Measurements from ENCODE around the gene SKI.
A peak's percentile ranks its signal among the peaks of the same experiment; 100 is the strongest.

Gene SKI

DNA sequence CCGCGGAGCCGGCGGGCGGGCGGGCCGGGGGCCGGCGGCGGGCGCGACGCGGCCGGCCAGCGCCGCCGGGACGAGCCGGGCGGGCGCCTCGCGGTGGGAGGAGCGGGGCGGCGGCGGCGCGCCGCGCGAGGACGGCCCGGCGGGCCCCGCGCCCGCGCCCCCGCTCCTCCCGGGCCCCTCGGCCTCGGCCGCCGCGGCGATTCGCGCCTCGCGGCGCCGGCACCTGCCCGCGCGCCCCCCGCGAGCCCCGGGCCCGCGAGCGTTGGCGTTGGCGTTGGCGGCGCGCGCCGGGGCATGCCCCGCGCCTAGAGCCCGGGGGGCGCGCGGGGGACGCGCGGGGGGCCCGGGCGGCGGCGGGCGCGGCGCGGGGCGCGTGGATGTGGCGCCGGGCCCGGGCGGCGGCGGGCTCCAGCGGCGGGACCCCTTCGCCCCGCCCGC lies at the start of gene SKI:
Gene SKI (plus strand): TSS at position 163 of the 438 bp plus-strand sequence. CDS start 448 bp downstream, outside the sequence.
- DNase-seq = no peak

DNA sequence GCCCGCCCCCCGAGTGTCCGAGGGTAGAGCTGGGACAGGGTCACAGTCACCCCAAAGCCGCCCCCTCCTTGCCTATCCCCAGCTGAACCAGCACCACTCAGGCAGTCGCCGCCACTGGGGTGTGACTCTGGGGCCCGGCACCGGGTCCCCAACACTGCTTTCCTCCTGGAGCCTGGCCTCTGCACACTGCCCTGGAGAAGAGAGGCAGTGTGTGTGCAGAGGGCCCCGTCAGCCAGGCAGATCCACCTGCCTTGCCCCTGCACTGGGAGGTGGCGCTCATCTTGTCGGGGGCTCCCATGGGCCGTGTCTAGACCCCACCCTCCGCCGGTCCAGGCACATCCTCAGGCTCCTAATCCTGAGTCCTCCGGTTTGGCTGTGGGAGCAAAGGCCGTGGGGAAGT lies 49.2 kb upstream of the SKI start:
- DNase-seq = no peak

DNA sequence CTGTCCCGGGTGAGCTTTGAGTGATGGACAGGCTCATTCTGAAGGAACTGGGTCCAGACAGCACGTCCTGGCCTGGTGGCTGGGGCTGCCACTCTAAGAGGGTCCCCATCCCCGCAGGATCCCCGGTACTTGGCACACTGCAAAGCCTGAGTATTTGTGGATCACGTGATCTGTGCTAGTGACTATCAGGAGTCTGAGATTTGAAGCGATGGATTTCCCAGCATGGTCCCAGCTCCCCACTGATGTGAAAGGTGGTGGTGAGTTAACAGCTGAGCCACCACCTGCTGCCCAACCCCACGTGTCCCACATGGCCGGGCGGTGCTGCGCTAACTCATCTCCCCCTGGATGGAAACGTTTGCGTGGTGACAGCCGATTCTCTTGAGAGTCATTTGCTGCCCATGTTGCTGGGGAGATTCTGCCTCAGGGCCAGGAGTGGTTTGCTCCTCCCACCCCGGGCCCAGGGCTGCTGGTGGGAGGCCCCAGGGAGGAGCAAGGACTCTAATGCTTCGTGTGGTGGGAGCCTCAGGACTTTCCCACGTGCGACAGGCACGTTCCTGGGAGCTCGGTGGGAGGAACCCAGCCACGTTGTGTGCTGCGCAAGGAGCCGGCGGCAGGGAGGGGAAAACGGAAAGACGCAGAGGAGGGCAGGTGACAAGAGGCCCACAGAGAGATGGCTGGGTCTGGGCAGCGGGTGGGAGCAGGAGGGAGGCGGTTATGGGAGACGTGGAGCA lies 48.7 kb upstream of the SKI start:
- no peak for DNase-seq

DNA sequence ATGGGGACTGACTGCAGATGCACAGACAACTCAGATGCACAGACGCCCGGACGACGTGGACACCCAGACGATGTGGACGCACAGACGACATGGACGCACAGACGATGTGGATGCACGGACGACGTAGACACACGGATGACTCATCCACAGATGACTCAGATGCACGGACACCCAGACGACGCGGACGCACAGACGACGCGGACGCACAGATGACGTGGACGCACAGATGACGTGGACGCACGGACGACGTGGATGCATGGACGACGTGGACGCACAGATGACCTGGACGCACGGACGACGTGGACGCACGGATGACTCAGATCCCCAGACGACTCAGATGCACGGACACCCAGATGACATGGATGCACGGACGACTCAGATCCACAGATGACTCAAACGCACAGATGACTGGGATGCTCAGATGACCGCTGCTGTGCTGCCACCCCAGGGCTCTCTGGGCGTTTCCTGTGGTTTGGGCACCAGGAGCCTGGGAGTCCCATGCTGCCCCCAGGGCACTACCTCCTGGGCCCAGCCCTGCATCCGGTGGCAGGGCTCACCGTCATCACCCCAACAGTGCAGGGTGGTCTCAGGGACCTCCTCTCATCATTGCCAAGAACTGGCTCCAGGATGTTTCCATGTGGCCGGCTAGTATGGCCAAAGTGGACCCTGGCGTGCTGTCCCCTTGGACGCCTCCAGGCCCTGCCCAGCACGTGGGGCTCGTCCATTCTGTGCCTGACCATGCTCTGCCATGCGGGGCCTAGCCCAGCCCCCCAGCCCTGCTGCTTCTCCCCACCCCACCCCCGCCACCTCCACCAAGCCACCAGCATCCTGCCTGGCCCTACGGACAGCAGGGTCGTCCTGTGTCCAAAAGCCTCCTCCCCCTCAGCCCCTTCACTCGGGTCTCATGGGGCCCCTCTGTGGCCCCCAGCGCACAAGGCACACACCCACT lies 47.5 kb upstream of the SKI start:
- no peak for DNase-seq

DNA sequence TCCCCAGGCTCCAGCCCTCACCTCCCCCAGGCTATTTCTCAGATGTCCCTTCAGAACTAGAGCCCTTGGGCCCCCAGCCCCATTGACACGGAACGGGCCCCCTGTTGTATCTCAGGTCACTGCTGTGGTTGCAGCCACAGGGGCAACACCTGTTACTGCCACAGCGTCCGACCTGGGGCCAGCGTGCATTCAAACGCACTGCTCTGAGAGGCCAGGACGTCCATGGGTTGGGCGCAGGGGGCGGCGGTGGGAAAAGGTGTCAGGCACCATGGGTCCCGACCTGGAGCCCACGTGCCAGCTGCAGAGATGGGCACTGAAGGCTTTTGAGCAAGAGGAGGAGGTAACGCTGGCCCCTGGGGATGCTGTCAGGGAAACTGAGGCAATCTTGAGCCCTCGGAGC lies 46.8 kb upstream of the SKI start:
- DNase-seq = no peak

DNA sequence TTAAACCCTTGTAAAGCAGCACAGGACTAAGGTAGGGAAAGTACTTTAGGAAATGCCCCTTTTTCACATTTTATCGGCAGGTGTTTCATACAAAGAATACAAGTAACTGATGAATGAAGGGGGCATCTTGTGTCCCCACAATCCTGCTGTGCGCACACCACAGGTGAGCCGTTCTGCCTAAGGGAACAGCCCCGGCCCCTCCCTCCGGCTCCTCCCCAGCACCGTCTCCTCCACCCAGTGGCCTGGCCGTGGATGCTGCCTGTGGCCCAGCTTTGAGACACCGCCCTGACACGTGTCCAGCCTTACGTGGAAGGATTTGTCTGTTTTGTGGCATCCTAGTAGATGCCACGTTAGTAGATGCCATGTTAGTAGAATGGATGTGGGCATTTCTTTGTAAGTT lies 46.4 kb upstream of the SKI start:
- DNase-seq = no peak

DNA sequence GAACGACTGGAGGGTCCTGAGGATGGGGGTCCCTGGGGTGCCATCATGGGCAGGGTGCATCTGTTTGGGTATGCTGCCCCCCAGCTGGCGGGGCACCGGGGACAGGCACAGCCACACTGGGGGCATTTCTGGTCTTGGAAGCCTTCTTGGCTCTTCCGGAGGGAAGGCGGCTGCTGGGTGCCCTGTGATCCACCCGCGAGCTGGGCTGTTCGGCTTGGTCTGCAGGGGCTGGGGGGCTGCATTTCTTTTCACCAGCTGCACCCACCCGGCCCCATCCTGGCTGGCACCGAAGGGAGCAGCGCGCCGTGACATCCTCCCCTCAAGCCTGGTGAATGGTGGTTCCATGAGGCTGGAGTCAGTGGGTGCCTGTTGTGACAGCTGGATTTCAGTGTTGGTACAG lies 45.7 kb upstream of the SKI start:
- DNase-seq = no peak

DNA sequence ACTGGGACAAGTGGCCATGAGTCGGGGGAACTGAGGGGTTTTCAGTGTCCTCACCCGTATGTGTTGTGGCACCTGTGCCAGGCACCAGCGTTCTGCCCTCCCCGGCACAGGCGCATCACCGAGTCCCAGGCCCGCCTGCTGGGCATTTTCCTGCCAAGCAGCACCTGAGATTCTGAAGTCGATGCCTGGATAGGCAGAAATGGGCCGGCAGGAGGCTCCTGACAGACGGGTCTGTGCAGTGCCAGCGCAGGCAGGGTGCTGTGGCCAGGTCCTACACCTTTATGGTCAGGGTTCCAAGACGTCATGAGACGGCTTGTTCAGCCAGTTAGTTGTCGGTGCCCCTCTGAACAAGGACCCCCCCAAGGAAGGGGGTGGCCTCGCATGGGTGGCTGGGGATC lies 44.2 kb upstream of the SKI start:
- DNase-seq = no peak

DNA sequence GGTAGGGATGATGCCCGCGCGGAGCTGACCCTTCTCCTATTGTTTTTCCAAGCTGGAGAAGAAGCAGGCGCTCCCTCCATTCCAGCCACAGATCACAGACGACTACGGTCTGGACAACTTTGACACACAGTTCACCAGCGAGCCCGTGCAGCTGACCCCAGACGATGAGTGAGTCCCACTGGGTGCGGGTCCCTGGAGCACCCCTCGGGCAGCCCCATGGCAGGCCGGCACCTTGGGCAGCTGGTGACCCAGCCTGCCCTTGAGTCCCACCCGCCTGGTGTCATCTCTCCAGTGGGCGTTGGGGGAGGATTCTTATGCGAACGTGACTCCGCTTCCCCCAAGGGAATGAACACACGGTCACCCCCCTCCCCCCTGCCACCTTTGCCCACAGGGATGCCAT lies 43.6 kb upstream of the SKI start:
- no peak for DNase-seq

DNA sequence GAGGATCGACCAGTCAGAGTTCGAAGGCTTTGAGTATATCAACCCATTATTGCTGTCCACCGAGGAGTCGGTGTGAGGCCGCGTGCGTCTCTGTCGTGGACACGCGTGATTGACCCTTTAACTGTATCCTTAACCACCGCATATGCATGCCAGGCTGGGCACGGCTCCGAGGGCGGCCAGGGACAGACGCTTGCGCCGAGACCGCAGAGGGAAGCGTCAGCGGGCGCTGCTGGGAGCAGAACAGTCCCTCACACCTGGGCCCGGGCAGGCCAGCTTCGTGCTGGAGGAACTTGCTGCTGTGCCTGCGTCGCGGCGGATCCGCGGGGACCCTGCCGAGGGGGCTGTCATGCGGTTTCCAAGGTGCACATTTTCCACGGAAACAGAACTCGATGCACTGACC lies 43.2 kb upstream of the SKI start:
- DNase-seq = no peak

DNA sequence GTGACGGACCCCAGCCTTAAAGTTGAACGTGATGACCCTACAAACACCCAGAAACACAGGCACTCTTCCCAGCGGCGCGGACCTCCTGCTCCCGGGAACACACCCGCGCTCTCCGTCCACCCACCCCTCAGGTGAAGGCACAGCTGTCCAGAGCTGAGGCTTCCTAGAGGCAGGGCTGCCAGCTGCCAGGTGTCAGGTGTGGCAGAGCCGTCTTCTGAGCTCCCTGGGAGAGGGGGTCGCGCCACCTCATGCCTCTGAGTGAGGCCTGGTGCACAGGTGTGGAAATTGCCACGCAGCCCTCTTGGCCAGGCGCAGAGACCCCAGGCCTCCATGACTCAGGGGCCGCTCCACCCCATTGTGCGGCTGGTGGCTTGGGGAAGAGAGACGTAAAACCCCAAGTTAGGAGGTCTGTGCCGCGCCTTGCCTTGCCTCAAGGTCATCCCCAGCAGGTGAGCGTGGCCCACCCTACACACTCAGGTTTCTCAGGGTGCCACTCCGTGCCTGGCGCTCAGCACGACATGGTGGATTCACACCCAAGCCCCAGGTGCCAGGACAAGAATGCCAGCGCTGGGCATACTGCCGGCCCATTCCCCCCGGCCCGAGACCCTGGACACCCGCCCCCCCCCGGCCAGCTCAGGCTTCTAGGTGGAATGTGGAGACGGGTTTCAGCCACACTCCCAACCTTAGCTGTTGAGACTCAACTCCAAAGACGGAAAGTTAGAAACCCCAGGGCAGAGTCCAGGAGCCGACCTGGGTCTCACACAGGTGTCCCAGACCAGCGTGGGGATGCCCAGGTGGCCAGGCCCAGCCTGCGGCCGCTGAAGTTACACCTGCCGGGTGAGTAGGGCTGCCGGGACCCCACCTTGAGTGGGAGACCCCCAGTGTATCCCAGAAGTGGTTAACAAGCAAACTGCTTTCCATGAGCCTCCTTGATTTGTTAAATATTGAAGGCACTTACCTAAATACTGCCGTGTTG lies 42.0 kb upstream of the SKI start:
- no peak for DNase-seq

DNA sequence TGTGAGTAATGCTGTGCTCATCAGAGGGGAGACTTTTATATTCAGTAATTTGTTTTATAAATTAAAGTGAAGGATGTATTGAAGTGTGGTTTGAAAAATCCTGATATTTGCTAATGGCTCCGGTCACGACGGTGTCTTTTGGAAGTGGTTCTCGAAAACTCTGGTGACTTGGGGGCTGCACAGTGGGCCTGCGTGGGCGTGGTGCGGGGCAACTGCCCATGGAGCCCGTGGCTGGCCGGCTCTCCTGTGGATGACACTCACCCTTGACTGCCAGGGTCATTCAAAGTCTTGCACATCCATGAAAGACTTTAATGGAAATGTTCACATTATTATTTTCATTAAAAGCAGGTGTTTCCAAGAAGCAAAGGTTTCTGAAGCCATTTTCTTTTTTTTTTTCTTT lies 41.2 kb upstream of the SKI start:
- no peak for DNase-seq

DNA sequence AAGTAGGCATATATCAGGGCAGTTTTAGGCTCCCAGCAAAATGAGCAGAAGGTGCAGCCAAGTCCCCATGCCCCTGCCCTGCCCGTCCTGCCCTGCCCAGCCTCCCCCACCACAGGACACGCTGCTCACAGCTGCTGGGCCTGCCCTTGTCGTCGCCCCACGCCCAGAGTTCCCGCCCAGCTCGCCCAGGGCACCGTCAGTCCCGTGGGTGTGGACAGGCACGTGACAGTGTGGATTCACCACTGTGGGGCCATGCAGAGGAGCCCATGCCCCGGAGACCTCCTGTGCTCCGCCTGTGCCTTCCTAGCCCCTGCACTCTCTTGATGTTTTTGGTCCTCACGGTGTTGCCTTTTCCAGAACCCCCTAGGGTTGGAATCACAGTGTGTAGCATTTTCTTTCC lies 40.5 kb upstream of the SKI start:
- no peak for DNase-seq

DNA sequence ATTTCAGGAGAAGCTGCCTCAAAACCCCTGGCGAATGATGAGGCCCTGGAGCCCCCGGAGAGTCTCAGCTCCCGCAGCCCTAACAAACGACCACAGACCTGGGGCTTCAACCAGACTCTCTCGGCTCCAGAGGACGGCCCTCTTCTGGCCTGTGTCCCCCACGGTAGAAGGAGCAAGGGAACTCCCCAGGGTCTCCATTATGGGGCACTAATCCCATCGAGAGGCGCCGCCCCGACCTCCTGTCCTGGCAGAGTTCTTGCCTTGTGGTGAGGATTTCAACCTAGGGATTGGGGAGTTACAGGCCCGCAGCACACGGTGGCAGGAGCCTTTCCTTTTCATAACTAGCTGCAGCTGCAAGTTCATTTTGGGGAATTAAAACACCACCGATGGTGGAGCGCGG lies 39.8 kb upstream of the SKI start:
- DNase-seq = no peak

DNA sequence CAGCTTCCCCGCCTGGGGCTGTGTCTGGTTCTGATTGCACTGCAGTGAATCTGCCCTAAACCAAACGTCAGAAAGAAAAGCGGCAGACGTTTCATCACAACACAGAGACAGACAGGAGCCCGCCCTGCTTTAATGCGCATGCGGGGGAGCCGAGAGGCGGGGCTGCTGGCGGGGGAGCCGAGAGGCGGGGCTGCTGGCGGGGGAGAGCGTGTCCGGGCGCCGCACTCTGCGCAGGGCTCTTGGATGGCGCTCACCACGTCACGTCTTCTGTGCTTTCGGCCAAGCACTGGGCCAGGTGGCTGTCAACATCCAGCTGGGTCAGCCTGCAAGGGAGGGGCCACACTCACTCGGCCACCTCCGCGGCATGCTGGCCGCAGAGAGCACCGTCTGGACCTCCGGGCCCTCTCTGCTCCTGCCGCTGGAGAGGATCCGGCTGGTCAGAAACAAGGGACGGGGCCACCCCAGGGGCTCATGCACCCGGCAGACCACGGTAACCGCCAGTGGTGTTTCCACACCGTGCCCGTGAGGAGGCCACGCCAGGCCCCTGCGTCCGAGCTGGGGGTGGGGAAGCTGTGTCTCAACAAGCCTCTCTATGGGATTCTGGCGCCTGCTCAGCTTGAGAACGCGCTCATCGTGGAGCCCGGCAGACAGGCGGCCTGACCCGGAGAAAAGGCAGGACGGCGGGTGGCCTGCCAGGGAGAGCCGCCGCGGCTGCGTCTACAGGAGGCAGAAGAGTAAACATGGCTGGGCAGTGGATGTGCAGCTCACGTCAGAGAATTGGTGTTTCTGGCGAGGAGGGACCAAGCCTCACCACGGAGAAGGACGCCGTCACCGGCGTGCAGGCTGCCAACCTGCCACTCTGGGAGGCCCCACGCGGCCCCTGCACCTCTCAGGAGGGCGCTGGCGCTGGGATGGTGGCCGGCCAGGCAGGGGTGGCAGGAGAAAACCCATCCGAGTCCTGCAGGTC lies 38.4 kb upstream of the SKI start:
- peak; percentile 93 for DNase-seq

DNA sequence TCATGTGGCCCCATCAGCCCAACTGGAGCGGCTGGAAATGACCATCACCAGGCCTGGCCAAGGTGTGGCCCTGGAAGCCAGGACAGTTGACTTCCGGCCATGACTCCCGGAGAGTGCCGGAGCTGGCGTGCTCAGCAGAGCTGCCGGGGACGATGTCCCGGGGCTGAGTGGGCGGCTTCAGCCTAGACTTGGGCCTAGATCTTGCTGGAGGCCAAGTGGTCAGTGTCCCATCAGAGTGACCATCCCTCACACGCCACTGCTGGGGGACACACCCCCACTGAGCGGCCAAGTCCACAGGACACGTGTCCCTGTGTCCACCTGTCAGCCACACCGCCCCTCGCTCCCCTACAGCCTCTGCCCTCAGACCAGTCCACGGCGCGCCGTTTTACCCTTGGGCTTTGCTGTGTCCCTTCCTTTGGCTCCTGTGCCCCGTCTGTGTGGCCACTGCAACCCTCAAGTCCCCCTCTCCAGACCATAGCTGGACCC lies 37.6 kb upstream of the SKI start:
- no peak for DNase-seq

DNA sequence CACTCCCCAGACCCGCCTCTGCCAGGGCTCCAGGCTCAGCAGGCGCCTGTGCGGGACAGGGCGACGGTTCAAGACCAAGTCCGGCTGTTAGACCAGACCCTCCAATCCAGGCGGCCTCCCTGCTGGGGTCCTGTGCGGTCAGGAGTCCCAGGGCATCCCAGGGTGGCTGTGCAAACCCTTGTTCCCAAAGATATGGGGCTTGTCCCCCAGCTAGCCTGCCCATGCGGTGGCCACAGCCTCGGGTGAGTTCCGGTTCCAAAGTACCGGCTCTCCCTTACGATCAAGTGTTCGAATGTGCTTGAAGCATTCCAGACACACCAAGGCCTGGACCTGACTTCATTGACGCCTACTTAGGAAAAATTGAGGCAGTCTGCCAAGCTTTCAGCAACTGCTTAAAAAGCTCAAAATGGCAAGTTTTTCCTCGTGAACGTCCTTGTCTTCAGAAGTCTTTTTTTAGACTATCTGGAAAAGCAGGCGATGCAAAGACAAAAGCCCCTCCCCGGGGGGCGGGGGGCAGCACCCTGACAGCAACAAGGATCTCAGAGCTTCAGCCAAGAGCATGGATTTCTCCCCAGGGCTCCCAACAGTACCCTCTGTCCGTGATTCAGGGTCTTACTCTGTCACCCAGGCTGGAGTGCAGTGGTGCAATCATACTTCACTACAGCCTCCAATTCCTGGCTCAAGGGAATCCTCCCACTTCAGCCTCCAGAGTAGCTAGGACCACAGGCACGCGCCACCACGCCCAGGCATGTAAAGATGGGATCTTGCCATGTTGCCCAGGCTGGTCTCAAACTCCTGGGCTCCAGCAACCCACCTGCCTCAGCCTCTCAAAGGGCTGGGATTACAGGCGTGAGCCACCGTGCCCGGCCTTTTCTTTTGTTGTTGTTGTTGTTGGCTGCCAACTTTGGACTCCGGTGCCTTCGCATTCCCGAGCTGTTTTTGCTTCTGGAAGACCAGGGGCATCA lies 35.8 kb upstream of the SKI start:
- no peak for DNase-seq

DNA sequence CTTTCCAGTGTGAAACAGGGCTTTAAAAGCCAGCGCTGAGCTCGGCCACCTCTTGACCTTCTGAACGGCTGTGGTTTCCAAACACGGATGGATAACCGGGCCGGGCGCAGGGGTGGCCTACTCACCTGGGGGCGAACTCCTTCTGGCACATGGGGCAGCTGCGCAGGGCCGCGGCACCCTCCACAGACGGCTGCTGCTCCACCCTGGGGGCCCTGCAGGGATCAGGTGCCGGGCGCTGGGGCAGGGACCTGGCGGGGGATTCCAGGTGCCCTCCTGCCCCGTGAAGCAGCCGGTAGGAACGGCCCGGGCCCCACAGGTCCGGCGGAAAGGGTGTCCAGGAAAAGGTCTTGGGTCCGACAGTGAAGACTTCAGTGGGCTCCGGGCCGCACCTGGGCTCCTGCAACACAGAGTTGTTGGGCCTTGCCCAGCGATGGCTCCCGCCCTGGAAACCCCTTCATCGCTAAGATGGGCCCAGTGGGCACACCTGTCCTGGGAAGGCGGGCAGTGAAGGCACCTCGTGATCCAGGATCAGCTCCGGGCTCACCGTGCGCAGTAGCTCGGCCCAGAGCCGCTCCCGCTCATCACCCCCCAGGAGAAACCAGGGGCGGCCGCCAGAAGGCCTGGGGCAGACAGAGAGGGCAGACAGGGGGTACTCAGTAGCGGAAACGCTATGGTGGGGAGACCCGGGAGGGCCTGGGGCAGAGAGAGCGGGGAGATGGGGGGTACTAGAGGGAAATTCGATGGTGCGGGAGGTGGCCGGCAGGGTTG lies 34.4 kb upstream of the SKI start:
- DNase-seq = no peak

DNA sequence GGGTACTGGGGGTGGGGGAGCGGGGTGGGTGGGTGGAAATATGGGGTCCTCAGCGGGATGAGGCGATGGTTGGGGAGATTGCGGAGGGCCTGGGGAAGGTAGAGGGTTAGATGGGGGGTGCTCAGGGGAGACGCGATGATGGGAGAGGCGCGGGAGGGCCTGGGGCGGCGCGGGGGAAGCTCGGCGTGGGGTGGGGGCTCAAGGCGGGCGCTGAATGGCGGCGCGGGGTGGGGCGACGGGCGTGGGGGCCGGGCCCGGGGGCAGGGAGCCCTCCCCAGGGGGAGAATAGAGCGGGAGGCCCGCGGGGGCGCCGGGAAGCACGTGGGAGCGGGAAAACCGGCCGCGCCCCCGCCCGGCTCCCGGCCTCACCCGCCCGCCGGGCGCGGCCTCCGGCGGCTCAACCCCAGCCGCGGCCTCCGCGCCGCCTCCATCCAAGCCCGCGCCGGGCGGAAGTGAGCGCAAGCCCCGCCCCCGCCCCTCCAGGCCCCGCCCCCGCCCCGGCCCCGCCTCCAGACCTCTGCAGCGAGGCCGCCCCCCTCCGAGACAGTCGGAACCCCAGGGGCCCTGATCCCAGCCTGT lies 33.7 kb upstream of the SKI start, which contains the start of gene FAAP20:
Gene FAAP20 (minus strand): TSS at position 454 of the 579 bp plus-strand sequence. CDS start 23 bp downstream, at position 431.
- peak; percentile 70 for DNase-seq
